ENCODE data around the gene STRN3.

The STRN3 gene

GRCh38 chr14:30864934-30865333, 161.2 kb downstream of the STRN3 start:
- DNase-seq (ENCODE audit: low read depth), result no peak
- no peak for TF ChIP-seq CTCF (conservative IDR thresholded peaks at IDR 0.05; ENCODE audit: control insufficient read depth, insufficient read depth, low read depth, low read length)

GRCh38 chr14:30861200-30861599, 165.0 kb downstream of the STRN3 start:
- no peak for DNase-seq (ENCODE audit: low read depth)
- TF ChIP-seq CTCF (conservative IDR thresholded peaks at IDR 0.05; ENCODE audit: control insufficient read depth, insufficient read depth, low read depth, low read length), result no peak
- no peak overlapping the region for H3K4me3 ChIP-seq (ENCODE audit: control insufficient read depth, low read depth, low read length)

More at GRCh38 chr14:30864934-30865333, 161.2 kb downstream of the STRN3 start:
- no peak overlapping the region for H3K4me3 ChIP-seq (ENCODE audit: control insufficient read depth, low read depth, low read length)

- DNase-seq (ENCODE audit: low read depth), result no peak
- no peak overlapping the region for H3K4me3 ChIP-seq (ENCODE audit: control insufficient read depth, low read depth, low read length)
- no peak for TF ChIP-seq CTCF (conservative IDR thresholded peaks at IDR 0.05; ENCODE audit: control insufficient read depth, insufficient read depth, low read depth, low read length)
Measured at GRCh38 chr14:30855345-30856037, 170.7 kb downstream of the STRN3 start.

- no peak overlapping the region for H3K4me3 ChIP-seq (ENCODE audit: control insufficient read depth, low read depth, low read length)
- no peak for TF ChIP-seq CTCF (conservative IDR thresholded peaks at IDR 0.05; ENCODE audit: control insufficient read depth, insufficient read depth, low read depth, low read length)
- no peak for DNase-seq (ENCODE audit: low read depth)
Measured at GRCh38 chr14:30854492-30854891, 171.7 kb downstream of the STRN3 start.

GRCh38 chr14:30853946-30854345, 172.2 kb downstream of the STRN3 start:
- no peak for TF ChIP-seq CTCF (conservative IDR thresholded peaks at IDR 0.05; ENCODE audit: control insufficient read depth, insufficient read depth, low read depth, low read length)
- DNase-seq (ENCODE audit: low read depth), result no peak
- no peak overlapping the region for H3K4me3 ChIP-seq (ENCODE audit: control insufficient read depth, low read depth, low read length)

- no peak for DNase-seq (ENCODE audit: low read depth)
- no peak overlapping the region for H3K4me3 ChIP-seq (ENCODE audit: control insufficient read depth, low read depth, low read length)
- TF ChIP-seq CTCF (conservative IDR thresholded peaks at IDR 0.05; ENCODE audit: control insufficient read depth, insufficient read depth, low read depth, low read length), result no peak
Measured at GRCh38 chr14:30849983-30850382, 176.2 kb downstream of the STRN3 start.

Measured in fibroblast of mammary gland (primary cell).